RWPE1 (cell line): ENCODE data around the gene SLC5A1.
"Not testable (repeated sequence)": the region's sequence is repeated elsewhere in the genome, so short reads cannot be mapped to it uniquely, and the experiment has no call there.

ENCODE experiments used
- CTCF ChIA-PET: fragments of 350-600 bp; sonication (Branson Sonifier 250); formaldehyde crosslinking; extraction: SDS; loops from one replicate; lab custom pipeline; 2021; lab: Yijun Ruan, JAX
- POLR2A ChIA-PET: fragments of 400-600 bp; formaldehyde crosslinking; extraction: SDS; loops from one replicate; lab custom pipeline; 2020; ENCODE audit warnings: antibody characterized with exemption; ENCODE audit not compliant: low non-redundant PET; lab: Yijun Ruan, JAX
- DNase-seq: peaks from one replicate; pipeline ENCODE4 v3.0.0; 2012; ENCODE audit warnings: low spot score
- H3K27ac ChIP-seq: fragments of 450-650 bp; 2 replicates; pipeline ENCODE4 v1.5.1; 2017
- TF ChIP-seq, protein P1 (sequence below): fragments of 450-650 bp; conservative IDR thresholded peaks from 2 replicates; pipeline ENCODE4 v1.5.1; 2017; ENCODE audit warnings: low read depth, mild to moderate bottlenecking

Gene SLC5A1

DNA sequence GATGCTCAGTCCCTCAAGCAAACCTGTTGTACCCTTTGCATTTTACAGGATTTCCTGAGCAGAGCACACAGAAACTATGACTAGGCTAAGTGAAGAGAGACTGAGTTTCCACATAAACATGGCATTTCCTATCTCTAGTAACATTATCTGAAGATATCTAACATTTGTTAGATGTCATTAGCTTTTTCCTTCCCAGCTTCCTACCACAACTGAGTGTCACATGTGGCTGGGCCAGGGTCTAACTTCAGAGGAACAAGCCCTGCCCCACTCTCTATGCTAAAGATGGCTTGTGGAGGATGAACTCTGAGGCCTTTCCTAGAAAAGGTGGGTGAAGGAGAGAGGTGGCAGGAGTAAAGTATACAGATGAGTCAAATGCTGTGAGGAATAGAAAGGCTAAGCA lies 99.5 kb downstream of the SLC5A1 start:
- no peak overlapping the region for H3K27ac ChIP-seq
- POLR2A ChIA-PET, result no interaction called here
- TF ChIP-seq, protein P1, sequence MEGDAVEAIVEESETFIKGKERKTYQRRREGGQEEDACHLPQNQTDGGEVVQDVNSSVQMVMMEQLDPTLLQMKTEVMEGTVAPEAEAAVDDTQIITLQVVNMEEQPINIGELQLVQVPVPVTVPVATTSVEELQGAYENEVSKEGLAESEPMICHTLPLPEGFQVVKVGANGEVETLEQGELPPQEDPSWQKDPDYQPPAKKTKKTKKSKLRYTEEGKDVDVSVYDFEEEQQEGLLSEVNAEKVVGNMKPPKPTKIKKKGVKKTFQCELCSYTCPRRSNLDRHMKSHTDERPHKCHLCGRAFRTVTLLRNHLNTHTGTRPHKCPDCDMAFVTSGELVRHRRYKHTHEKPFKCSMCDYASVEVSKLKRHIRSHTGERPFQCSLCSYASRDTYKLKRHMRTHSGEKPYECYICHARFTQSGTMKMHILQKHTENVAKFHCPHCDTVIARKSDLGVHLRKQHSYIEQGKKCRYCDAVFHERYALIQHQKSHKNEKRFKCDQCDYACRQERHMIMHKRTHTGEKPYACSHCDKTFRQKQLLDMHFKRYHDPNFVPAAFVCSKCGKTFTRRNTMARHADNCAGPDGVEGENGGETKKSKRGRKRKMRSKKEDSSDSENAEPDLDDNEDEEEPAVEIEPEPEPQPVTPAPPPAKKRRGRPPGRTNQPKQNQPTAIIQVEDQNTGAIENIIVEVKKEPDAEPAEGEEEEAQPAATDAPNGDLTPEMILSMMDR, result no peak
- no peak for DNase-seq
- CTCF ChIA-PET, result no interaction called here

DNA sequence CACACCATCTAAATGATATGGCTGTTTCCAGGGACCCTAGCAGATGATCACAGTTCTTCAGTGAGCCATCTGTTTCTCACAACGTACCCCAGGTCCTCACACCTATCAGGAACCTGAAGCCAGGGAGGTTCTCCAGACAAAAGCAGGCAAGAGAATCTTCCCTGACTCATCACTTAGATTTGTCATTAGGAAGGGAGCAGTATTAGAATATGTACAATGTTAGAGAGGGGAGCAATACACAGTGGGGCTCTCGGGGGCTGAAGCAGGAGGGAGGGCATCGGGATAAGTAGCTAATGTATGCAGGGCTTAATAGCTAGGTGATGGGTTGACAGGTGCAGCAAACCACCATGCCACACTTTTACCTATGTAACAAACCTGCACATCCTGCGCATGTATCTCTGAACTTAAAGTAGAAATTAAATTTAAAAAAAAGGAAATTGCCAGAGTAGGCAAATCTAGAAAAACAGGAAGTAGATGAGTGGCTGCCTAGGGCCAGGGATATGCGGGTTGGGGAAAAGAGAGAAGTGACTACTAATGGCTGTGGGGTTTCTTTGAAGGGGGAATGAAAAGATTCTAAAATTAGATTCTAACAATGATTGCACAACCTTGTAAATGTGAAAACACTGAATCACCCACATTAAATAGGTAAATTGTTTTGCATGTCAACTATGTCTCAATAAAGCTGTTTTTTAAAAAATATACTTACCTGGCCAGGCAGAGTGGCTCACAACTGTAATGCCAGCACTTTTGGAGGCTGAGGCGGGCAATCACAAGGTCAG lies 101.6 kb downstream of the SLC5A1 start:
- ChIA-PET POLR2A (no interaction called here), CTCF (interaction anchor here (0.7 kb wide), 1 partner anchor 14 kb away, joined by 3 read pairs; no protein-coding TSS in a partner anchor)
- DNase-seq, result no peak
- H3K27ac ChIP-seq, result no peak overlapping the region
- TF ChIP-seq, protein P1, result no peak

DNA sequence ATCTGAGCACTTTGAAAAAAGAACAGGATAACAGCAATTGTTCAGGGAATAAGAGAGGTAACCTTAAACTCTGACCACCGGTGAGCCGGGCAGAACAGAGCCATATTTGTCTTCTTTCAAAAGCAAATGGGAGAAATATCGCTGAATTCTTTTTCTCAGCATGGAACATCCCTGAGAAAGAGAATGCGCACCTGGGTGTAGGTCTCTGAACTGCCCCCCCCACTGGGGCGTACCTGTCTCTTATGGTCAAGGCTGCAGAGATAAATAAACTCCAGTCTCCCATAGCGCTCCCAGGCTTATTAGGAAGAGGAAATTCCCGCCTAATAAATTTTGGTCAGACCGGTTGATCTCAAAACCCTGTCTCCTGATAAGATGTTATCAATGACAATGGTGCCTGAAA lies 104.1 kb downstream of the SLC5A1 start:
- H3K27ac ChIP-seq, CTCF ChIA-PET, POLR2A ChIA-PET, DNase-seq: not testable (repeated sequence)

DNA sequence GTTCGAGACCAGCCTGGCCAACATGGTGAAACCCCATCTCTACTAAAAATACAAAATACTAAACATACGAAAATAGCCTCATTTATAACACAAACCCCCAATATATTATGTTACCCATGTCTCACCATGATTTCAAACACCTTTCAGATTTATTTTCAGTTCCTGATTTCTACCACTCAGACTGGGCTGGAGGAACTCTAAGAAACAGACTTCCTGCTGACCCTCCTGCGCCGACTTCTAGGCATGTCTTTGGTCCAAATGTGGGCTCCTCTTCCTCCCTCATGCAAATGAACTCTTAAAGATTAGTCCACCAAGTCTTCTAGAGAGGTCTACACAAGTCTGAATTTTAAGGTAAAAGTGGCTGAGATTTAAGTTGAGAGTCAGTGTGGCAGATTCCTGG lies 105.3 kb downstream of the SLC5A1 start:
- DNase-seq, H3K27ac ChIP-seq, CTCF ChIA-PET, POLR2A ChIA-PET: not testable (repeated sequence)

DNA sequence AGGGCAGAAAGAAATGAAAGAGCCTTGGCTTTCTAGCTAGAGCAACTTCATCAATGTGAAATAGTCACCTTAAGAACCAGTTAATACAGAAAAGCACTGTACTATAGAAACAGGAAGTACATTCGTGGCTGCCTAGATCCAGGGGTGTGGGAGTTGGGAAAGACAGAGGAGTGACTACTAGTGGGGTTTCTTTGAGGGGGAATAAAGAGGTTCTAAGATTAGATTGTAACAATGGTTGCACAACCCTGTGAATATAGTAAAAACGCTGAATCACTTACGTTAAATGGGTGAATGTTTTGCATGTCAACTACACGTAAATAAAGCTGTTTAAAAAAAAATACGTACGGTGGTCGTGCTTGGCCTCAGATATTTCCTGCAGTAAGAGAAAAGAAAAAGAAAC lies 107.6 kb downstream of the SLC5A1 start:
- DNase-seq, POLR2A ChIA-PET, CTCF ChIA-PET: not testable (repeated sequence)

DNA sequence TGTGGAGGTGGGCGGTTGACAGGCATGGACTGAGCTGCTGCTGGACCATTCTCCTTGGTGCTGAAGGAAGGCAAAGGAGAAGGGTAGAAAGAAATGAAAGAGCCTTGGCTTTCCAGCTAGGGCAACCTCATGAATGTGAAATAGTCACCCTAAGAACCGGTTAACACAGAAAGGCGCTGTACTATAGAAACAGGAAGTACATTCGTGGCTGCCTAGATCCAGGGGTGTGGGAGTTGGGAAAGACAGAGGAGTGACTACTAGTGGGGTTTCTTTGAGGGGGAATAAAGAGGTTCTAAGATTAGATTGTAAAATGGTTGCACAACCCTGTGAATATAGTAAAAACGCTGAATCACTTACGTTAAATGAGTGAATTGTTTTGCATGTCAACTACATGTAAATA lies 108.6 kb downstream of the SLC5A1 start:
- POLR2A ChIA-PET, CTCF ChIA-PET, H3K27ac ChIP-seq, DNase-seq: not testable (repeated sequence)

More for the DNA sequence above, 107.6 kb downstream of the SLC5A1 start:
- not testable (repeated sequence) for H3K27ac ChIP-seq

DNA sequence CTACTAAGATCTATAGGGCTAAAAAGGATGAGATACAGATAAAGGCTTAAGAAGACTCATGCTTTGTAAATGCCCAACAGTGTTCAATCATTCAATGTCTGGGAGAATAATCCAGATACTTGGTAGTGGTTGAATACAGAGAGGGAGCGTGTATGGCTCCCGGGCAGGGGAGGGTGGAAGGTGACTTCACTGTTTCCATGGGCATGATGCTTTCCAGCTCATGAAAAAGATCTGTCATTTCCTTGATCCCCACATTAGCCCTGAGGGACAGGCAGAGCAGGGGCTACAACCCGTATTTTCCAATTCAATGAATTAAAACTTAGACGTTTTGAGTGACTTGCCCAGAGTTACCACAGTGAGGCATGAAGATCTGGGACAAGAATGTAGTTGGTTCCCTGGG lies 111.7 kb downstream of the SLC5A1 start:
- DNase-seq, POLR2A ChIA-PET, H3K27ac ChIP-seq, CTCF ChIA-PET: not testable (repeated sequence)

DNA sequence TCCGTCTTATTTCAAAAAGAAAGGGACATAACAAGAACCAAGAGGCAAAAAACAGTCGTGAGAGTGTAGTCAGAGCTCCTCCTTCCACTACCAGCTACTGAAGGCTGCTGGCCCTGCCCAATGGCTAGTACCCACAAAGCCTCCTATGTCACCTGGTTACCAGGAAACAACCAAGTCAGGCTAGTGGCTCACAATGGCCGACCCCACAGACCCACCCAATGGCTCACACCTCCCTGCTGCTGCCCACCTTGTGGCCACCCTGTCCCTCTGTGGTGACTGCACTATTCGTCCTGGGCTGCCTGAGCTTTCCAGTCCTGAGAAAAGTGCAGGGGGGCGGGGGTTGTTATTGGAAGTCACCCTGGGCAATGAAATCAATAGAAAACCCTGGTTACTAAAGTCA lies 114.6 kb downstream of the SLC5A1 start:
- H3K27ac ChIP-seq, POLR2A ChIA-PET, DNase-seq, CTCF ChIA-PET: not testable (repeated sequence)

DNA sequence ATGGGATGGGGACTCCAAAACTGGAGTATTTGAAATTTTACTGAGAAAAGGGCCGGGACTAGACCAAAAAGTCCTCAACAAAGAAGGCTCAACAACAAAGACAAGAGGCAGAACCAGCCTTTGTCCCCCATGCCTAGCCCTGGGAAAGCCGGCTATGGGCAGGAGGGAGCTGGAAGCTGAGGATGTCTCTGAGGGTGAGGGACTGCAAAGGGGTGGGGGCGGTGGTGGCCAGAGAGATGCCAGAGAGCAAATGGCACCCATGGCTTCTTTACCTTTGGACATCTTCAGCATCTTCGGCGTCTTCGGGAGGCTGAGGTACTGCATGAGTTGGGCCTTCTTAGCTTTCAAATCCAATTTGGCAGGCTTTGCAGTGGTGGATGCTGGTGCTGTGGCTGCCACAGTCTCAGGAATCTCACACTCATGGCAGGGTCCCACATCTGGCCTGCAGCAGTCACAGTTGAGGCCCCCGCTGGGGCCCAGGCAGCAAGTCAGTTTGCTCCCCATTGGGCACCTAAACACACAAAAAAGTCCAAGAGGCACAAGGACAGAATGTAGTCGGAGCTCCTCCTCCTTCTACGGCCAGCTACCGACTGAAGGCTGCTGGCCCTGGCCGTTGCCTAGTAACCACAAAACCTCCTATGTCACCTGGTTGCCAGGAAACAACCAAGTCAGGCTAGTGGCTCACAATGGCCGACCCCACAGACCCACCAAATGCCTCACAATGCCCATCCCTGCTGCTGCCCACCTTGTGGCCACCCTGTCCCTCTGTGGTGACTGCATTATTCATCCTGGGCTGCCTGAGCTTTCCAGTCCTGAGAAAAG lies 115.9 kb downstream of the SLC5A1 start, which contains the start of gene C22orf42:
Gene C22orf42, minus strand, starts transcription at position 592 of the 822 bp plus-strand sequence. Its CDS starts 88 bp downstream, at position 504.
- no peak for DNase-seq
- no peak within 1 kb of the TSS for H3K27ac ChIP-seq
- TF ChIP-seq, protein P1, result no peak
- ChIA-PET CTCF (interaction anchor here (0.6 kb wide), 1 partner anchor 14 kb away, joined by 3 read pairs; no protein-coding TSS in a partner anchor), POLR2A (no interaction called here)

DNA sequence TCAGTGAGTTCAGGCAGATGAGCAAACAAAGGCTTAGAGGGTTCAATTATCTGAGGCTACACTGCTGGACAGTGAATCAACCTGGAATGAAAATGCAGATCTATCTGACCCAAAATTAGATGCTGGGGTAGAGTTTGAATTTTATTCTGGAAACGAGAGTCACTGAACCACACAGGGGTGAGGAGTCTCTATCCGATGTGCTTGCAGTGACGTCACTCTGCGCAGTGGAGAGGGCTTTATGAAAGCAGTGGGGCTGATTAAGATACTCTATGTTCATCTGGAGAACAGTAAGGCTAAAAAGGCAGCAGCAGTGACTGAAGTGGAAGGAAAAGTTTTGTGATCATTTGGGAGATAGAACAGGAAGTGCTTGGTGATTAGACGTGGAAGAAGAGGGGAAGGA lies 117.3 kb downstream of the SLC5A1 start:
- CTCF ChIA-PET, POLR2A ChIA-PET, DNase-seq, H3K27ac ChIP-seq: not testable (repeated sequence)
